IPS-15b (cell line): ENCODE measurements around the gene AQP1.

ENCODE experiments used
- H3K27me3 ChIP-seq: one replicate; pipeline ENCODE4 v1.6.1; 2013; ENCODE audit warnings: low read length; ENCODE audit not compliant: control insufficient read depth, insufficient read depth
- H3K36me3 ChIP-seq: one replicate; pipeline ENCODE4 v1.6.1; 2013; ENCODE audit warnings: low read length; ENCODE audit not compliant: control insufficient read depth, insufficient read depth
- H3K4me1 ChIP-seq: one replicate; pipeline ENCODE4 v1.6.1; 2013; ENCODE audit warnings: mild to moderate bottlenecking, low read length; ENCODE audit not compliant: control insufficient read depth, insufficient read depth
- H3K4me3 ChIP-seq: one replicate; pipeline ENCODE4 v1.5.1; 2013; ENCODE audit warnings: low read depth, low read length
- H3K9ac ChIP-seq: one replicate; pipeline ENCODE4 v1.6.1; 2013; ENCODE audit warnings: low read depth, mild to moderate bottlenecking, low read length
- H3K9me3 ChIP-seq: one replicate; pipeline ENCODE4 v1.6.1; 2013; ENCODE audit warnings: mild to moderate bottlenecking, low read length; ENCODE audit not compliant: control insufficient read depth, insufficient read depth

The AQP1 gene

GRCh38 chr7:30873207-30873606, 38.4 kb upstream of the AQP1 start:
- Histone ChIP-seq H3K27me3 (no peaks in the 10 kb centered on the region), H3K9me3 (no peaks in the 10 kb centered on the region), H3K9ac (no peak overlapping the region), H3K4me1 (no peaks in the 10 kb centered on the region), H3K4me3 (no peak overlapping the region), H3K36me3 (peaks cover 2% of the 10 kb centered on the region)

GRCh38 chr7:30873656-30874055, 38.0 kb upstream of the AQP1 start:
- Histone ChIP-seq H3K4me3 (no peak overlapping the region), H3K9me3 (no peaks in the 10 kb centered on the region), H3K4me1 (no peaks in the 10 kb centered on the region), H3K9ac (no peak overlapping the region), H3K36me3 (peaks cover 2% of the 10 kb centered on the region), H3K27me3 (no peaks in the 10 kb centered on the region)

DNA sequence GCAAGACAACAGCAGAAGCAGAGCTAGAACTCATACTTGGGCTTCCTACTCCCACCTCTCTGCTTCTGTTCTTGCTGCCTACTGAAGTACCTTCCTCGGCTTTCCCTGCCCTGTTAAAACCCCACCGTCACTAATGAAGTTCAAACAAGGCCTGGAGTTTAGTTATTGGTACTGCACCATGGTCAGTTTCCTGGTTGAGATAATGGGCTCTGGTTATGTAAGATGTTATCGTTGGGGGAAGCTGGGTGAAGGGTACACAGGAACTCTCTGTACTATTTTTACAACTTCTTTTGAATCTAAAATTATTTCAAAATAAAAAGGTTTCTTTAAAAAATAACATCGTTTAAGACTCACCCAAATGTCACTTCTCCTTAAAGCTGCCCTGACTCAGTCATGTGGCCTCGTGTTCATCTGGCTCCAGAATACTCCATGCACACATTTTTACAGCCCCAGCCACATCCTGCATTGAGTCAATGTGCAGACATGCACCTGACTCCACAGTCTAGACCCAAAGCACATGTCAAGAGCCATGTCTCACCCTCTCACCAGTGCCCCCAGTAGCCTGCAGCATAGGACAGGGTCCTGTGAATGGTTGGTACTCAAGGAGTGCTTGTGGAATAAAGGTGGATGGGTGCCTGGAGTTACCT, 36.9 kb upstream of the AQP1 start:
- peaks cover 3% of the 10 kb centered on the region for H3K4me1 ChIP-seq
- H3K4me3 ChIP-seq = no peak overlapping the region
- no peaks in the 10 kb centered on the region for H3K27me3 ChIP-seq
- no peaks in the 10 kb centered on the region for H3K9me3 ChIP-seq
- no peak overlapping the region for H3K9ac ChIP-seq
- H3K36me3 ChIP-seq = peaks cover 2% of the 10 kb centered on the region

GRCh38 chr7:30877015-30877769, 34.5 kb upstream of the AQP1 start:
- H3K36me3 ChIP-seq = no peaks in the 10 kb centered on the region
- no peaks in the 10 kb centered on the region for H3K9me3 ChIP-seq
- H3K9ac ChIP-seq = peak overlapping the region; percentile 47
- no peak overlapping the region for H3K4me3 ChIP-seq
- peaks cover 14% of the 10 kb centered on the region for H3K4me1 ChIP-seq
- H3K27me3 ChIP-seq = no peaks in the 10 kb centered on the region

- Histone ChIP-seq H3K9me3 (no peaks in the 10 kb centered on the region), H3K36me3 (no peaks in the 10 kb centered on the region)
These were observed 33.7 kb upstream of the AQP1 start for GRCh38 chr7:30877993-30878392.

GRCh38 chr7:30879139-30880124, 32.2 kb upstream of the AQP1 start:
- Histone ChIP-seq H3K9me3 (no peaks in the 10 kb centered on the region), H3K36me3 (no peaks in the 10 kb centered on the region), H3K4me1 (peaks cover 14% of the 10 kb centered on the region), H3K9ac (no peak overlapping the region), H3K27me3 (no peaks in the 10 kb centered on the region), H3K4me3 (no peak overlapping the region)

More at GRCh38 chr7:30877993-30878392, 33.7 kb upstream of the AQP1 start:
- Histone ChIP-seq H3K9ac (no peak overlapping the region), H3K4me3 (no peak overlapping the region), H3K27me3 (no peaks in the 10 kb centered on the region), H3K4me1 (peaks cover 14% of the 10 kb centered on the region)

- Histone ChIP-seq H3K27me3 (no peaks in the 10 kb centered on the region), H3K36me3 (no peaks in the 10 kb centered on the region), H3K9ac (no peak overlapping the region), H3K4me1 (peaks cover 14% of the 10 kb centered on the region), H3K9me3 (no peaks in the 10 kb centered on the region), H3K4me3 (no peak overlapping the region)
These were observed 31.4 kb upstream of the AQP1 start for GRCh38 chr7:30880125-30880720.

DNA sequence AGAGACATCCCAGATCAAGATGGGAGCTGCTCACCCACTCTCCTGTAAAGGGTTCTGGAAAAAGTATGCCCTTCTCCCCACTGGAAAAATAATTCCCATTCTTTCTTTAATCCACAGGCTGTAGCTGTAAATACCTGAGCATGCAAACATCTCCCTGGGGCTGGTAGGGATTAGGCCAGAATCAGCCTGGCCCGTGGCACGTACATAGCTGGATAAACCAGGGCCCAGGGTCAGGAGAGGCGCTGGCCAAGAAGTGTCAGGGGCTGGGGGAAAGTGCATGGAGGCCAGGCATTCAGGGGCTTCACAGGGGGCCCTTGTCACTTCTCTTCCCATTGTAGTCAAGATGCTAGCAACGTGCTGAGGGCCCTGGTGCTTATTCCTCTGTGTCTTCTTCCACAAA, 30.7 kb upstream of the AQP1 start:
- no peaks in the 10 kb centered on the region for H3K36me3 ChIP-seq
- no peaks in the 10 kb centered on the region for H3K27me3 ChIP-seq
- no peak overlapping the region for H3K9ac ChIP-seq
- peaks cover 14% of the 10 kb centered on the region for H3K4me1 ChIP-seq
- H3K4me3 ChIP-seq = no peak overlapping the region
- no peaks in the 10 kb centered on the region for H3K9me3 ChIP-seq

DNA sequence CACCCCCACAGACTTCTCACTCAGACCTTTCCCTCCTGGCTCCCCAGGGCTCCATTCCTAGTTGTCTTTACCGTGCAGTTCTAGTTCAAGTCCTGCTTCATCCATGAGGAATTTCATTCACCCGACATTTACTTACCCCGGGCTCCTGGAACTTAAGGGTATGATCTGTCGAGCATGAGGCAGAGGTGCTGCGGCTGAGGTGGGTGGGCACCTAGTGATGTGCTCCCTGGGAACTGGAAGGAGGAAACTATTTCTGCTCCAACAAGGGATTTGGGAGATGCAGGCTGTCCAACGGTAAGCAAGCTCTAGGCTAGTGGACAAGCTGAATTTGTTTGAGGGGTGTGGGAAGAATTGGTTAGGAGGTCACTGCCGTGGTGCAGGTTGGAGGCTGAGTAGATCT, 30.2 kb upstream of the AQP1 start:
- peaks cover 14% of the 10 kb centered on the region for H3K4me1 ChIP-seq
- H3K9ac ChIP-seq = no peak overlapping the region
- H3K9me3 ChIP-seq = no peaks in the 10 kb centered on the region
- H3K27me3 ChIP-seq = no peaks in the 10 kb centered on the region
- H3K4me3 ChIP-seq = no peak overlapping the region
- no peaks in the 10 kb centered on the region for H3K36me3 ChIP-seq

DNA sequence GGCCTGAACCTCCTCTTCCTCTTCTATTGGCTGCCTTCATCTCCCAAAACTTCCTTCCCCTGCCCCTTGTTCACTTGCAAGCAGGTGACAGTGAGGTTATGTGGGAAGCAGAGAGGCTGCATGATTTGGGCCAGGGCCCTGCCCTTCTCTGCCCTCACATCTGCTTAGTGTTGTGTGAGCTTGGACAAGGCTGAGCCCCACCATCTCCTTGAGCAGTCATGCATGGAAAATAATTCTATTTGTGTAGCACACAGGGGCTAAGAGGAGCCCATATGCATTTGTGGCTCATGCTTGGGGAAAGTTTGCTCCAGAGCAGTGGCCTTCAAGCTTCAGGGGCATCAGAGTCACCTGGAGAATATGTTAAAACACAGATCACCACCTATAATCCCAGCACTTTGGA, 26.8 kb upstream of the AQP1 start:
- Histone ChIP-seq H3K9me3 (no peaks in the 10 kb centered on the region), H3K27me3 (no peaks in the 10 kb centered on the region), H3K4me1 (peaks cover 13% of the 10 kb centered on the region), H3K4me3 (no peak overlapping the region), H3K36me3 (no peaks in the 10 kb centered on the region), H3K9ac (no peak overlapping the region)

GRCh38 chr7:30886608-30887011, 25.0 kb upstream of the AQP1 start:
- Histone ChIP-seq H3K4me3 (no peak overlapping the region), H3K4me1 (peaks cover 3% of the 10 kb centered on the region), H3K36me3 (no peaks in the 10 kb centered on the region), H3K9me3 (no peaks in the 10 kb centered on the region), H3K9ac (no peak overlapping the region), H3K27me3 (no peaks in the 10 kb centered on the region)
